Vagina (tissue), 2 donors: ENCODE data around the gene ADORA1. TPM values are rescaled to one million over a fixed set of nuclear protein-coding genes. Genes with fewer than 3 reads are reported as not detected.
A peak's percentile ranks its signal among the peaks of the same experiment; 100 is the strongest.

ENCODE experiments used
- DNase-seq, 2 donors: peaks; one replicate each; pipeline ENCODE4 v3.0.0-alpha.2; 2017; ENCODE audit errors: extremely low spot score in 2 of 2
- H3K27ac ChIP-seq: fragments of 200-600 bp; sonication (generic); one replicate; pipeline ENCODE4 v1.5.1; 2019
- H3K27me3 ChIP-seq: fragments of 200-600 bp; sonication (generic); one replicate; pipeline ENCODE4 v1.5.1; 2019
- H3K36me3 ChIP-seq, 2 donors: fragments of 200-600 bp; sonication (generic); one replicate each; pipeline ENCODE4 v1.5.1; 2017 to 2019
- H3K4me1 ChIP-seq: fragments of 200-600 bp; sonication (generic); one replicate; pipeline ENCODE4 v1.5.1; 2019
- H3K4me3 ChIP-seq, 2 donors: fragments of 200-600 bp; sonication (generic); 1 replicate in 1 of 2; 2 replicates in 1 of 2; pipeline ENCODE4 v1.5.1; 2016 to 2019
- H3K9me3 ChIP-seq: fragments of 200-600 bp; sonication (generic); one replicate; pipeline ENCODE4 v1.5.1; 2019
- CTCF ChIP-seq, 3 experiments: fragments of 450-650 bp in 2 of 3; fragments of 200-600 bp in 1 of 3; sonication (generic) in 1 of 3; IDR thresholded peaks; one replicate each; pipeline ENCODE4 v1.5.1; 2017 to 2019; ENCODE audit warnings: antibody characterized with exemption in 3 of 3, mild to moderate bottlenecking in 2 of 3, moderate library complexity in 2 of 3
- POLR2A ChIP-seq, 2 donors: fragments of 450-650 bp; IDR thresholded peaks; one replicate each; pipeline ENCODE4 v1.6.1; 2017; ENCODE audit warnings: antibody characterized with exemption in 2 of 2, mild to moderate bottlenecking in 2 of 2, moderate library complexity in 2 of 2
- POLR2AphosphoS5 ChIP-seq, 2 donors: sonication (generic); formaldehyde crosslinking; IDR thresholded peaks; one replicate each; pipeline ENCODE4 v1.9.0; 2017; ENCODE audit warnings: antibody characterized with exemption in 2 of 2, mild to moderate bottlenecking in 2 of 2, low read depth in 1 of 2; ENCODE audit not compliant: insufficient read depth in 1 of 2
- intact Hi-C: fragments of 100-400 bp; cut with DNase I; formaldehyde crosslinking; loops from one replicate; pipeline ENCODE4 v1.15.1; 2023
- total RNA-seq: library from RNA; depleted of rRNA; stranded (reverse); fragments of >200 nt; gene quantifications from one replicate; pipeline ENCODE4 v1.2.3, GENCODE V29; 2016

Gene ADORA1
- total RNA-seq, 1 donor from 2014 or later = 5.2 TPM

GRCh38 chr1:203184467-203184866 is 56.9 kb downstream of the ADORA1 start:
- H3K4me3 ChIP-seq = no peak overlapping the region
- no peak overlapping the region for H3K27ac ChIP-seq
- intact Hi-C loops = no loop called here
- no peaks in the 10 kb centered on the region for H3K27me3 ChIP-seq
- no peaks in the 10 kb centered on the region for H3K9me3 ChIP-seq
- no peaks in the 10 kb centered on the region for H3K36me3 ChIP-seq
- DNase-seq = no peak
- H3K4me1 ChIP-seq = peaks cover 30% of the 10 kb centered on the region
- TF ChIP-seq POLR2A (IDR thresholded peaks at IDR 0.05) (no peak), CTCF (IDR thresholded peaks at IDR 0.05) (no peak), POLR2AphosphoS5 (IDR thresholded peaks at IDR 0.05; ENCODE audit: insufficient read depth in 1 of 2, low read depth in 1 of 2) (no peak)

- H3K4me3 ChIP-seq = no peak overlapping the region
- peaks cover 30% of the 10 kb centered on the region for H3K4me1 ChIP-seq
- no peak overlapping the region for H3K27ac ChIP-seq
- no peaks in the 10 kb centered on the region for H3K9me3 ChIP-seq
- no peaks in the 10 kb centered on the region for H3K36me3 ChIP-seq
- intact Hi-C loops = loop anchor here (5.0 kb wide), 1 partner anchor 157 kb away; no protein-coding TSS in a partner anchor
- DNase-seq = no peak
- no peaks in the 10 kb centered on the region for H3K27me3 ChIP-seq
- TF ChIP-seq CTCF (IDR thresholded peaks at IDR 0.05) (no peak), POLR2A (IDR thresholded peaks at IDR 0.05) (no peak), POLR2AphosphoS5 (IDR thresholded peaks at IDR 0.05; ENCODE audit: insufficient read depth in 1 of 2, low read depth in 1 of 2) (no peak)
Observed at GRCh38 chr1:203185061-203185461, 57.5 kb downstream of the ADORA1 start.

GRCh38 chr1:203185585-203185984 is 58.1 kb downstream of the ADORA1 start:
- no peaks in the 10 kb centered on the region for H3K27me3 ChIP-seq
- no peak overlapping the region for H3K4me3 ChIP-seq
- DNase-seq = no peak
- peaks cover 30% of the 10 kb centered on the region for H3K4me1 ChIP-seq
- H3K27ac ChIP-seq = no peak overlapping the region
- TF ChIP-seq CTCF (IDR thresholded peaks at IDR 0.05) = no peak
- no peak for TF ChIP-seq POLR2AphosphoS5 (IDR thresholded peaks at IDR 0.05; ENCODE audit: insufficient read depth in 1 of 2, low read depth in 1 of 2)
- TF ChIP-seq POLR2A (IDR thresholded peaks at IDR 0.05) = no peak
- no peaks in the 10 kb centered on the region for H3K36me3 ChIP-seq
- intact Hi-C loops = loop anchor here (5.0 kb wide), 1 partner anchor 157 kb away; no protein-coding TSS in a partner anchor
- no peaks in the 10 kb centered on the region for H3K9me3 ChIP-seq

- intact Hi-C loops = loop anchor here (5.0 kb wide), 1 partner anchor 156 kb away; no protein-coding TSS in a partner anchor
- Histone ChIP-seq H3K4me1 (peaks cover 30% of the 10 kb centered on the region), H3K27me3 (no peaks in the 10 kb centered on the region), H3K4me3 (no peak overlapping the region), H3K27ac (peak overlapping the region; percentile 70), H3K36me3 (no peaks in the 10 kb centered on the region), H3K9me3 (no peaks in the 10 kb centered on the region)
- no peak for DNase-seq
- TF ChIP-seq CTCF (IDR thresholded peaks at IDR 0.05) = no peak
- no peak for TF ChIP-seq POLR2A (IDR thresholded peaks at IDR 0.05)
Observed at GRCh38 chr1:203186091-203186445, 58.5 kb downstream of the ADORA1 start.

- no peak for DNase-seq
- Histone ChIP-seq H3K27me3 (no peaks in the 10 kb centered on the region), H3K27ac (peak within 1 kb of the TSS; percentile 70), H3K9me3 (no peaks in the 10 kb centered on the region), H3K4me3 (no peak within 1 kb of the TSS), H3K36me3 (no peaks in the 10 kb centered on the region), H3K4me1 (peaks cover 30% of the 10 kb centered on the region)
- intact Hi-C loops = loop anchor here (5.0 kb wide), 1 partner anchor 156 kb away; no protein-coding TSS in a partner anchor
- peak in 1 of 2 donors; percentile 34 for TF ChIP-seq POLR2AphosphoS5 (IDR thresholded peaks at IDR 0.05; ENCODE audit: insufficient read depth in 1 of 2, low read depth in 1 of 2)
- no peak for TF ChIP-seq POLR2A (IDR thresholded peaks at IDR 0.05)
Observed at GRCh38 chr1:203186446-203187303, 59.1 kb downstream of the ADORA1 start, which contains the start of gene CHI3L1. TSS of gene CHI3L1 (minus strand) at chr1:203186704. CDS start at chr1:203186623, 81 bp downstream.
